ENCODE data around the gene NRF1. TPM values are rescaled to one million over a fixed set of nuclear protein-coding genes. Genes with fewer than 3 reads are reported as not detected.
A peak's percentile ranks its signal among the peaks of the same experiment; 100 is the strongest.

Gene NRF1
- total RNA-seq, 1 donor from 2014 or later = 6.6 TPM

- DNase-seq (ENCODE audit: low read depth) = no peak
Observed at GRCh38 chr7:129607471-129608120, 3.9 kb upstream of the NRF1 start.

GRCh38 chr7:129609666-129610065 is 1.9 kb upstream of the NRF1 start:
- no peak overlapping the region for H3K4me3 ChIP-seq (ENCODE audit: low read depth, low read length)
- no peak for DNase-seq (ENCODE audit: low read depth)
- TF ChIP-seq CTCF (conservative IDR thresholded peaks at IDR 0.05; ENCODE audit: low read depth, low read length) = no peak

More at GRCh38 chr7:129607471-129608120, 3.9 kb upstream of the NRF1 start:
- H3K4me3 ChIP-seq (ENCODE audit: low read depth, low read length) = no peak overlapping the region
- peak; percentile 79 for TF ChIP-seq CTCF (conservative IDR thresholded peaks at IDR 0.05; ENCODE audit: low read depth, low read length)

- H3K4me3 ChIP-seq (ENCODE audit: low read depth, low read length) = peak overlapping the region; percentile 86
- DNase-seq (ENCODE audit: low read depth) = no peak
- no peak for TF ChIP-seq CTCF (conservative IDR thresholded peaks at IDR 0.05; ENCODE audit: low read depth, low read length)
Observed at GRCh38 chr7:129610709-129611245, 743 bp upstream of the NRF1 start.

- peak; percentile 75 for TF ChIP-seq CTCF (conservative IDR thresholded peaks at IDR 0.05; ENCODE audit: low read depth, low read length)
- DNase-seq (ENCODE audit: low read depth) = no peak
- H3K4me3 ChIP-seq (ENCODE audit: low read depth, low read length) = peak overlapping the region; percentile 86
Observed at GRCh38 chr7:129612112-129613015, 844 bp downstream of the NRF1 start.

GRCh38 chr7:129613016-129613337 is 1.5 kb downstream of the NRF1 start:
- TF ChIP-seq CTCF (conservative IDR thresholded peaks at IDR 0.05; ENCODE audit: low read depth, low read length) = no peak
- DNase-seq (ENCODE audit: low read depth) = no peak
- H3K4me3 ChIP-seq (ENCODE audit: low read depth, low read length) = peak overlapping the region; percentile 86

GRCh38 chr7:129615018-129615417 is 3.5 kb downstream of the NRF1 start:
- DNase-seq (ENCODE audit: low read depth) = no peak
- H3K4me3 ChIP-seq (ENCODE audit: low read depth, low read length) = no peak overlapping the region
- TF ChIP-seq CTCF (conservative IDR thresholded peaks at IDR 0.05; ENCODE audit: low read depth, low read length) = no peak
